ENCODE results near the gene SLC43A3. TPM values are rescaled to one million over a fixed set of nuclear protein-coding genes. Genes with fewer than 3 reads are reported as not detected.

SLC43A3 gene
- total and polyA plus RNA-seq, 9 of the 15 experiments (the other 6 are each of a cell fraction or from before 2014, with no cell fraction given) = 63.7 to 281 (median 139) TPM

DNA sequence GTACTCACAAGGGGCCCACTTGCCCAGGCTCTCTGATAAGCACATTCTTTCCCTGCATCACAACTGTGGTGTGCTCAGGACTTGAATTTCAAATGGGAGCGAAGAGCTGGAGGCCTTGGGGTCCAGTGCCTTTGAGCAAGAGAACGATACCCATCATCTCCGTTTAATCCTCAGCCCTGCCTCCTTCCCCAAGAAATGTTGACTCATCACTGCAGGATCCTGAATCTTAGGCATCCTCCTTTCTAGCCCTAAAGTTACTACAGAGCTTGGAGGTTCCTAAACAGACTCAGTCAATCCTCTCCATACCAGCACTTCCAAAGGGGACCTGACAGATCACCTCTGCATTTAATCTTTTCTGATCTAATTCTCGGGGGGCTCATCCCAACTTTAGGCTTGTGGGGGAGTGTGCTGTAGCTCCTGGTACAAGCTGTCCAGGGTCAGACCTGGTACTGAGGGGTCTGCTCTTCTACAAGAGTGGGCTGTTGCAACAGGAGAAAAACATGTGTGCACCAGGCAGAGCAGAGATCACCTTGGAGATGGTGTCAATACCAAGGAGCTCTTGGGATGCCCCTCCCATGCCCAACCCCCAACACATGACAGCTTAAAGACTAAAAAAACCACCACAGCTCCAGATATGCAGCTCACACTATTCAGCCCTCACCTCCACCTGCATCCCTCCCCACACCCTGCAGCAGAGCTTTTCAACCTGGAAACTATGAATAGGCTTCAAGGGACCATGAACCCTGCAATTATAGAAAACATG, 32.5 kb downstream of the SLC43A3 start (continued):
- TF ChIP-seq, protein P1, sequence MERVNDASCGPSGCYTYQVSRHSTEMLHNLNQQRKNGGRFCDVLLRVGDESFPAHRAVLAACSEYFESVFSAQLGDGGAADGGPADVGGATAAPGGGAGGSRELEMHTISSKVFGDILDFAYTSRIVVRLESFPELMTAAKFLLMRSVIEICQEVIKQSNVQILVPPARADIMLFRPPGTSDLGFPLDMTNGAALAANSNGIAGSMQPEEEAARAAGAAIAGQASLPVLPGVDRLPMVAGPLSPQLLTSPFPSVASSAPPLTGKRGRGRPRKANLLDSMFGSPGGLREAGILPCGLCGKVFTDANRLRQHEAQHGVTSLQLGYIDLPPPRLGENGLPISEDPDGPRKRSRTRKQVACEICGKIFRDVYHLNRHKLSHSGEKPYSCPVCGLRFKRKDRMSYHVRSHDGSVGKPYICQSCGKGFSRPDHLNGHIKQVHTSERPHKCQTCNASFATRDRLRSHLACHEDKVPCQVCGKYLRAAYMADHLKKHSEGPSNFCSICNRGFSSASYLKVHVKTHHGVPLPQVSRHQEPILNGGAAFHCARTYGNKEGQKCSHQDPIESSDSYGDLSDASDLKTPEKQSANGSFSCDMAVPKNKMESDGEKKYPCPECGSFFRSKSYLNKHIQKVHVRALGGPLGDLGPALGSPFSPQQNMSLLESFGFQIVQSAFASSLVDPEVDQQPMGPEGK (CRISPR knock-in tag; IDR thresholded peaks at IDR 0.05; ENCODE audit: borderline replicate concordance) = no peak
- TF ChIP-seq, protein P2, sequence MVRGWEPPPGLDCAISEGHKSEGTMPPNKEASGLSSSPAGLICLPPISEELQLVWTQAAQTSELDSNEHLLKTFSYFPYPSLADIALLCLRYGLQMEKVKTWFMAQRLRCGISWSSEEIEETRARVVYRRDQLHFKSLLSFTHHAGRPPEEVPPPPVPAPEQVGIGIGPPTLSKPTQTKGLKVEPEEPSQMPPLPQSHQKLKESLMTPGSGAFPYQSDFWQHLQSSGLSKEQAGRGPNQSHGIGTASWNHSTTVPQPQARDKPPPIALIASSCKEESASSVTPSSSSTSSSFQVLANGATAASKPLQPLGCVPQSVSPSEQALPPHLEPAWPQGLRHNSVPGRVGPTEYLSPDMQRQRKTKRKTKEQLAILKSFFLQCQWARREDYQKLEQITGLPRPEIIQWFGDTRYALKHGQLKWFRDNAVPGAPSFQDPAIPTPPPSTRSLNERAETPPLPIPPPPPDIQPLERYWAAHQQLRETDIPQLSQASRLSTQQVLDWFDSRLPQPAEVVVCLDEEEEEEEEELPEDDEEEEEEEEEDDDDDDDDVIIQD (CRISPR knock-in tag; IDR thresholded peaks at IDR 0.05) = no peak
- no peak for TF ChIP-seq KDM5B (IDR thresholded peaks at IDR 0.05; ENCODE audit: insufficient replicate concordance, low read depth, low read length)
- no peak for TF ChIP-seq HDAC6 (IDR thresholded peaks at IDR 0.05; ENCODE audit: low read depth, low read length)
- peak; percentile 41; the same call in 1 of the 2 replicates for TF ChIP-seq NFE2 (IDR thresholded peaks at IDR 0.05; ENCODE audit: low read depth)
- TF ChIP-seq, protein P3, sequence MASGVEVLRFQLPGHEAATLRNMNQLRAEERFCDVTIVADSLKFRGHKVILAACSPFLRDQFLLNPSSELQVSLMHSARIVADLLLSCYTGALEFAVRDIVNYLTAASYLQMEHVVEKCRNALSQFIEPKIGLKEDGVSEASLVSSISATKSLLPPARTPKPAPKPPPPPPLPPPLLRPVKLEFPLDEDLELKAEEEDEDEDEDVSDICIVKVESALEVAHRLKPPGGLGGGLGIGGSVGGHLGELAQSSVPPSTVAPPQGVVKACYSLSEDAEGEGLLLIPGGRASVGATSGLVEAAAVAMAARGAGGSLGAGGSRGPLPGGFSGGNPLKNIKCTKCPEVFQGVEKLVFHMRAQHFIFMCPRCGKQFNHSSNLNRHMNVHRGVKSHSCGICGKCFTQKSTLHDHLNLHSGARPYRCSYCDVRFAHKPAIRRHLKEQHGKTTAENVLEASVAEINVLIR (CRISPR knock-in tag; IDR thresholded peaks at IDR 0.05) = no peak
- TF ChIP-seq MAFK (IDR thresholded peaks at IDR 0.05; ENCODE audit: low read length) = peak; percentile 45; the same call in 1 of the 2 replicates
- TF ChIP-seq RCOR1 (IDR thresholded peaks at IDR 0.05; ENCODE audit: borderline replicate concordance in 1 of 2, low read depth in 2 of 2, low read length in 2 of 2) = peak in 1 of 2 experiments; percentile 53; a peak in 2 of 4 replicates
- peak; percentile 69 for TF ChIP-seq C11orf30 (IDR thresholded peaks at IDR 0.05; ENCODE audit: low read depth)
- no peak for TF ChIP-seq MCM2 (IDR thresholded peaks at IDR 0.05; ENCODE audit: low read depth)
- TF ChIP-seq PHB (CRISPR knock-in tag; IDR thresholded peaks at IDR 0.05) = no peak
- TF ChIP-seq RBM22 (IDR thresholded peaks at IDR 0.05; ENCODE audit: low read depth, low read length, poor library complexity, severe bottlenecking) = no peak

Data from K562 (cell line).